ENCODE results near the gene ZNF543.

DNA sequence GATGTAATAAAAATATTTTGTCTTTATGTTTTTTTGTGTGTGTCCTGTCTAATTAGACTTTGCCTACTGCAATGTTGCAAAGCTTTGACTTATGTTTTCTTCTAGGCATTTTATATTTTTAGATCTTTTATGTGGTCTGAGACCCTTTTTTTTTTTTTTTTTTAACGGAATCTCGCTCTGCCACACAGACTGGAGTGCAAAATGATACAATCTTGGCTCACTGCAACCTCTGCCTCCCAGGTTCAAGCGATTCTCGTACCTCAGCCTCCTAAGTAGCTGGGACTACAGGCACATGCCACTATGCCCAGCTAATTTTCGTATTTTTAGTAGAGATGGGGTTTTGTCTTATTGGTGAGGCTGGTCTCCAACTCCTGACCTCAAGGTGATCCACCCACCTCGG lies 22.3 kb downstream of the ZNF543 start:
- TF ChIP-seq, protein P1, sequence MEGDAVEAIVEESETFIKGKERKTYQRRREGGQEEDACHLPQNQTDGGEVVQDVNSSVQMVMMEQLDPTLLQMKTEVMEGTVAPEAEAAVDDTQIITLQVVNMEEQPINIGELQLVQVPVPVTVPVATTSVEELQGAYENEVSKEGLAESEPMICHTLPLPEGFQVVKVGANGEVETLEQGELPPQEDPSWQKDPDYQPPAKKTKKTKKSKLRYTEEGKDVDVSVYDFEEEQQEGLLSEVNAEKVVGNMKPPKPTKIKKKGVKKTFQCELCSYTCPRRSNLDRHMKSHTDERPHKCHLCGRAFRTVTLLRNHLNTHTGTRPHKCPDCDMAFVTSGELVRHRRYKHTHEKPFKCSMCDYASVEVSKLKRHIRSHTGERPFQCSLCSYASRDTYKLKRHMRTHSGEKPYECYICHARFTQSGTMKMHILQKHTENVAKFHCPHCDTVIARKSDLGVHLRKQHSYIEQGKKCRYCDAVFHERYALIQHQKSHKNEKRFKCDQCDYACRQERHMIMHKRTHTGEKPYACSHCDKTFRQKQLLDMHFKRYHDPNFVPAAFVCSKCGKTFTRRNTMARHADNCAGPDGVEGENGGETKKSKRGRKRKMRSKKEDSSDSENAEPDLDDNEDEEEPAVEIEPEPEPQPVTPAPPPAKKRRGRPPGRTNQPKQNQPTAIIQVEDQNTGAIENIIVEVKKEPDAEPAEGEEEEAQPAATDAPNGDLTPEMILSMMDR (conservative IDR thresholded peaks at IDR 0.05; ENCODE audit: low read depth, low read length), result no peak
- no peak for TF ChIP-seq EZH2 (IDR thresholded peaks at IDR 0.05; ENCODE audit: borderline replicate concordance, low read depth, low read length, poor library complexity, severe bottlenecking)

Data from A673 (cell line).